Smooth muscle cell of the brain vasculature (primary cell): ENCODE results near the gene PRKAB2.
"Not testable (repeated sequence)": the region's sequence is repeated elsewhere in the genome, so short reads cannot be mapped to it uniquely, and the experiment has no call there.

ENCODE experiments used
- DNase-seq: peaks from one replicate; pipeline ENCODE4 v3.0.0-alpha.2; 2012; ENCODE audit warnings: low read depth, low spot score

The PRKAB2 gene

GRCh38 chr1:147171399-147172167 lies 687 bp downstream of the PRKAB2 start:
- DNase-seq = no peak

- DNase-seq = no peak
Observed at GRCh38 chr1:147169840-147170674, 2.2 kb downstream of the PRKAB2 start.

DNA sequence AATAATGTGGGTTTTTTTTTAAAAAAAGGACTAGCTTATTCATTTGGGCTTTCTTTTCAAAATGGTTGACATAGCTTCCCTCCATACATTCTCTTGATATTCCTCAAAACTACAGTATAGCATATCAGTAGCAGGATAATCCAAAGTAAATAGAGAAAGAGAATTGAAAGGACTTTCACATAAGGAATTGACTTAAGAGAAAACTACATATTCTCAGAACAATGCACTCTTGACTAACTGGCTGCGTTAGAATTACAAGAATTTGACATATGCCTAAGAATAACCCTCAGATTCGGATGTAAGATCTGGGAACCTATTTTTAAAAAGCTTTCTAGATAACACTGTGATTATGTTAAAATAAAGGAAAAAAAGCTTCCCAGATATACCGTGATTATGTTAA lies 3.1 kb downstream of the PRKAB2 start:
- DNase-seq = no peak

DNA sequence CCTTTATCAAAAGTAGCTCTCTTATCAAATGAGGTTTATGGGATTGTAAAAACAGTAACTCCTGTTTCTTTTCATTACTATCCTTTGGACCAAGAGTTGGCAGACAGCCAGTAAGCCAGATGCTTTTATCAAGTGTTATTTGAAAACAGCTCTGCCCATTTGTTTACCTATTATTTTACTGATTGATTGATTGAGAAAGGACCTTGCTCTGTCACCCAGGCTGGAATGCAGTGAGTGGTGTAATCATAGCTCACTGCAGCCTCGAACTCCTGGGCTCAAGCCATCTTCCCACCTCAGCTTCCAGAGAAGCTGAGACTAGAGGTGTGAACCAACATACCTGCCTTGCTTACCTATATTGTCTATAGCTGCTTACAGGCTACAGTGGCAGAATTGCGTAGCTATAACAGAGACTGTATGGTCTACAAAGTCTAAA lies 3.6 kb downstream of the PRKAB2 start:
- no peak for DNase-seq

DNA sequence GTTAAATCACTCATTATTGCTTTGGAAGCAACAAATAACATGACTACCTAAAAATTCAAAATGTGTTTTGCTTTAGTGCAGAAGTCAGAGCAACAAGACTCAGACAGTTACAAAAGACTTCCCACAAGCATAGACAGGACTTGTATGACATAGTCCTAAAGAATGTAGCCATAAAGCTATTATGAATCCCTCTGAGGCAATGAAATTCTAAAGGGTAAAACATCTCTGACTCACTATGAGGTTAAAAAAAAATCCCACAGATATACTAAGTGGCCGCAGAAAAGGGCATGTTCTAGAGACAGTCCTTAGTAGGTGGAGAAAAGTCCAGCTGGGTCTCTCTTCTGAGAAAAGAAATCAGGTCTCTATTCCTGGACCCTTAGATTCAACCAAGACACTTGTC lies 4.9 kb downstream of the PRKAB2 start:
- no peak for DNase-seq

DNA sequence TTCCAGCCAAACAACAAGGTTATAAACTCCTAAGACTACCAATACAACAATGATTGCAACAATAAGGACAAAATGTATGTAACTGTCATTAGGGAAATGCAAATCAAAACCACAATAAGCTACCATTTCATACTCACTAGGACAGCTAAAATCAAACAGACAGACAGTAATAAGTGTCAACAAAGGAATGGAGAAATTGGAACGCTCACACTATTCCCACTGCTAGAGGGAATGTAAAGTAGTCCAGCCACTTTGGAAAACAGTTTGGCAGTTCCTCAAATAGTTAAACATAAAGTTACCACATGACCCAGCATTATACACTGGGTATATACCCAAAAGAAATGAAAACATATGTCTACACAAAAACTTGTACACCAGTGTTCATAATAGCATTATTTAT lies 9.3 kb downstream of the PRKAB2 start:
- DNase-seq = no peak

GRCh38 chr1:147162093-147162492 lies 10.2 kb downstream of the PRKAB2 start:
- no peak for DNase-seq

- DNase-seq = not testable (repeated sequence)
Observed at GRCh38 chr1:147157116-147157515, 15.2 kb downstream of the PRKAB2 start.

DNA sequence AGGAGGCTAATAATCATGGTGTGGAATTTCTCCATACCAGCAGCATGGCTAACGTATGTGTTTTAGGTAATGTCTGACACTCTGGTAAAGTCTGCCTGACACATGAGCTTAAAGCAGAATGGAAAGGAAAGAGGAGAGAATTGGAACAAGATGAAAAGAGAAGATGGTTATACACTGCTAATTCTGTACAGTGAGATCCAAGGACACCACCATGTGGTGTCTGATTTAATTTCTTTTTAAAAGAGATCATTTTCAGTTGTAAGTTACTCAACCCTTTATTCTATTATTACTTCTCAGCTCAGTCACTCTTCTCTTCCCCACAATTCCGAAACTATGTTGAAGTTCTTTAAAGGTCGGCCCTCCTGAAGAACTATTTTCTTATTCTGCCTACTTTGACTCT lies 15.6 kb downstream of the PRKAB2 start:
- DNase-seq = no peak

DNA sequence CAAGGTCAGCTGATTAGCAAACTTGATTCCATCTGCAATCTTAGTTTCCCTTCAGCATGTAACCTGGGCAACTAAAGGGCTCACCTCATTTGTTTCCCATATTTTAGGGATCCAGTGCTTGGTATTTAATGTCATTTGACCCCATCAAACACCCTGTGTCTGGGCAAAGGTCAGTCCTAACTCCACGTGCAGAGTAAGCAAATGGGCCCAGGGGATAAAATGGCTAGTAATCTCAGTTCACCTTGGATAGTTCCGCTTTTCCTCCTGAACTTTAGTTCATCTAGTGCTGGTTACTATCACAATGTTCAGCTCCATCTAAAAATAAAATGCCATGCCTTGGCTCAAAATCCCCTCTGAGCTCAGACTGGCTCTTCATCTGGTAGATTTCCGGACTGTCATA lies 19.5 kb downstream of the PRKAB2 start:
- no peak for DNase-seq

GRCh38 chr1:147151244-147151643 lies 21.0 kb downstream of the PRKAB2 start:
- no peak for DNase-seq

DNA sequence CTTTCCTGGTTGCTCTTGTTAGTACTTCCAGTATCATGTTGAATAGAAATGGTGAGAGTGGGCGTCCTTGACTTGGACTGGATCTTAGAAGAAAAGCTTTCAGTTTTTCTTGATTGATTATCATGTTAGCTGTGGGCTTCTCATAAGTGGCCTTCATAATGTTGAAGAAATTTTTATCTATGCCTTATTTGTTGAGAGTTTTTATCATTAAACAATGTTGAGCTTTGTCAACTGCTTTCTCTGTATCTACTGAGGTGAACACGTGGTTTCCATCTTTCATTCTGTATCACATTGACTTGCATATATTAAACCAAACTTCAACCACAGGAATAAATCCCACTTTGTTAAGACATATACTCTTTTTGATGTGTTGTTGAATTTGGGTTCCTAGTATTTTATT lies 29.4 kb downstream of the PRKAB2 start:
- no peak for DNase-seq

DNA sequence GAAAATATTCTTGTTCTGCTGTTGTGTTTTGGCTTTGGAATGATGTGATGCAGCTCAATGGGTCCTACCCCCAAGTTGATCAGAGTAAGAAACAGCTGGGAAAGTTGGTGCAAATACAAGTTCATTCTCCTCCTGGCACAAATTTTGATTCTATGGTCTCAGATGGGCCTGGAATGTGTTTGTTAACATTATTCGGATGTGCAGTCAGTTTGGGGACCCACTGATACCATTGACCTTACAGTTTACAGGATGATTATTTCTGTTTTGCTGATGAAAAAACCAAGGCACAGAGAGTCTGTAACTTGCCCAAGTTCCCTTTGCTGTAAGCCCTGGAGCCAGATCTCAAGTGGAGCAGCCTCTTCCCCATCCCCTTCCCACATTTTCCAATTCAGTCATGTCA lies 41.5 kb downstream of the PRKAB2 start:
- DNase-seq = not testable (repeated sequence)

- DNase-seq = no peak
Observed at GRCh38 chr1:147129116-147129873, 43.0 kb downstream of the PRKAB2 start.

GRCh38 chr1:147124266-147124665 lies 48.0 kb downstream of the PRKAB2 start:
- DNase-seq = no peak

DNA sequence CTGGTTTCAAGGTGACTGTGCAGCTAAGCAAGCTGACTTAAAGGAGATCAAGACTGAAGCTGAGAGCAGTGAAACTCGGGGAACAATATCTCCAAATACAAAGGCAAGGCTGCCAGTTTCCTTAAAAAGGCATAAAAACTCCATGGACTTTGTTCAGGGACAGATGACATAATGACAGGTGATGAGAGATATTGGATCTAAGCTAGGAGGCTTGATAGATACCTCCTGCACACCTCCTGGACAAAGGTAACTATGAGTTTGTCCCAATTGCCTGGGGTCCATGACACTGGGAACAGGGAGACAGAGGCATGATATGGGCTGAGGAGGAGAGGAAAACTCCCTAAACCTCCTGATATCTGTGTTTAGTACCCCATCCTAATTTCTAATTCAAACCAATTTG lies 55.2 kb downstream of the PRKAB2 start:
- no peak for DNase-seq

DNA sequence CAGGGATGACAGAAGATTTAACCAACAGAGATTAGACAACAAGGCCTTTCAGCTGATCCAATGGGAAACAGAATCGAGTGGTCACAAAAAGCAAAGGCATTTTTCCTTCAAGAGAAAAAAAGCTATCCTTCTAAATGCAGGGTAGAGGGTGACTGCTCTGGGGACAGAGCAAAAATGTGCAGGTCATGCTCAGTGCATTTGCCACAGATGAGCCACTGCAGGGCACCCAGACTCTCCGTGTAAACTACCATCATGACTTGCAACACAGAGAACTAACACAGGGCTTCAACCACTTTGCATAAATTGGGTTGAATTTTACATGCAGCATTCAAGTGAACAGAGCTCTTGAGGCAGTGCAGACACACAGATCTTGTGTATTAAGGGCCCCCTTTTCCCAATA lies 56.8 kb downstream of the PRKAB2 start:
- DNase-seq = no peak

- not testable (repeated sequence) for DNase-seq
Observed at GRCh38 chr1:147115079-147115478, 57.2 kb downstream of the PRKAB2 start.

DNA sequence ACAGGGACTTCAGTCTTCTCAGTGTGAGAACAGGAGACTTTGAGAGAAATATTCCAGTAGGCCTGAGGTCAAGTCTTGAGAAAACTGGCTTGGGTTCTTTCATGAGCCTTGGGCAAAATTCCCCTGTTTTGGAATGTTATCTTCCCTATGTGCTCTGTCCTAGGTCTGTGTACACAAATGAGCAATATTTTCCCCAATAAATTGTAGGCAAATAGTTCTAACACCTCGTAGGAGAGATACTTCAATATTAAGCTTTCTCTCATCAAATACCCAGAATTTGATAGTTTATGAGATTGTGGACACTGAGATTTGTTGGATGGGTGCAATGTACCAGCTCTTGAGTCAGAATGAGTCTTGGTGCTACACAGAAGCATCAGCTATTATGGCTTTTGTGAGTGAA lies 57.9 kb downstream of the PRKAB2 start:
- DNase-seq = not testable (repeated sequence)

DNA sequence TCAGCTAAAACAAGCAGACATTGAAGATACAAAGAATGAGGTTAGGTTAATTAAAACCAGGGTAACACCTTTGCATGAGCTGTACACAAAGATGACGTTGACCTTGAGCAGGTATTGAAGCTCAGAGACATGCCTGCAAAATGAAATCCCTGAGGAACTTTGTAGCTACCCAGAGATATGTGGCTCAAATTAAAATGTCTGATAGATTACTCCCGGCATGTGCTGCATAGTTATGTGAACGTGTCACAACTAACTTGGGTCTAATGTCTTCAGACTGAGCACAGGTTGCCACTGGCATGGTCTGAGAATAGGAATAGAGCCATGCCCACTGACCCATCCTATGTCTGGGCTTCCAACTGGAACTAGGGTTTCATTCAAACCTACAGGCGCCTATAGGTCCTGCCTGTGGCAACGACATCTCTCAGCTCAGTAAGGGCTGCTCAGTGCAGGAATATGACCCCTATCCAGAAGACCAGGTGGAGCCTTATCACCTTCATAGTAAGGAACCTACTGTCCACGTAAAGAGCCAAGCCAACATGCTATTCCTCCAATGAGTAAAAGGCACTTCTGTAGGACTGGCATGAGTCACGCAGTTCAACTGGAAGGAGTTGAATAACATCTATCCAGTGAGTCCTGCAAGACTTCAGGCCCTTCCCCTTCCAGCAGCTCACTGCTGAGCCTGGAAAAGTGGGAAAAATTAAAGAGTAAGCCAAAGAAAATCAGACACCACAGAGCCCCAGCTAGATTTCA lies 60.7 kb downstream of the PRKAB2 start:
- no peak for DNase-seq

DNA sequence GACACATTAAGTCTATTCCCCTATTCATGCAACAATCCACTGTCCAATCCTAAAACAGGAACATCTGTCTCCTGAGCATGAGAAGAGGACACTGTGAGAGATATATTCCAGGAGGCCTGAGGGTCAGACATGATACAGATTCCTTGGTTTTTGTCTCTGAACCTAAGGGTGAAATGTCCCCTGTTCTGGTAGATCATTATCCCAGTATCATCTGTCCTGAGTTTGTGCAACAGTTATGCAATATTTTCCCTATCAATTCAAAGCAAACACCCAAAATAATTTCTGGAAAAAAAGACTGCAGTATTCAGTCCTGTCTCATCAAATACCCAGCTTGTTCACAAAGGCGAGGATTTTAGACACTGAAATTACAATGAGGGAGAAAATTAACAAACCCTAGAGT lies 61.4 kb downstream of the PRKAB2 start:
- DNase-seq = no peak

- no peak for DNase-seq
Observed at GRCh38 chr1:147110434-147110833, 61.8 kb downstream of the PRKAB2 start.
